ENCODE measurements around the gene MRPL33. TPM values are rescaled to one million over a fixed set of nuclear protein-coding genes. Genes with fewer than 3 reads are reported as not detected.

Gene MRPL33
- total RNA-seq (2022; extraction: Qiagen RNA extraction; ENCODE audit: low read depth) = 282 to 542 TPM (median 292 TPM) in 5 replicates

DNA sequence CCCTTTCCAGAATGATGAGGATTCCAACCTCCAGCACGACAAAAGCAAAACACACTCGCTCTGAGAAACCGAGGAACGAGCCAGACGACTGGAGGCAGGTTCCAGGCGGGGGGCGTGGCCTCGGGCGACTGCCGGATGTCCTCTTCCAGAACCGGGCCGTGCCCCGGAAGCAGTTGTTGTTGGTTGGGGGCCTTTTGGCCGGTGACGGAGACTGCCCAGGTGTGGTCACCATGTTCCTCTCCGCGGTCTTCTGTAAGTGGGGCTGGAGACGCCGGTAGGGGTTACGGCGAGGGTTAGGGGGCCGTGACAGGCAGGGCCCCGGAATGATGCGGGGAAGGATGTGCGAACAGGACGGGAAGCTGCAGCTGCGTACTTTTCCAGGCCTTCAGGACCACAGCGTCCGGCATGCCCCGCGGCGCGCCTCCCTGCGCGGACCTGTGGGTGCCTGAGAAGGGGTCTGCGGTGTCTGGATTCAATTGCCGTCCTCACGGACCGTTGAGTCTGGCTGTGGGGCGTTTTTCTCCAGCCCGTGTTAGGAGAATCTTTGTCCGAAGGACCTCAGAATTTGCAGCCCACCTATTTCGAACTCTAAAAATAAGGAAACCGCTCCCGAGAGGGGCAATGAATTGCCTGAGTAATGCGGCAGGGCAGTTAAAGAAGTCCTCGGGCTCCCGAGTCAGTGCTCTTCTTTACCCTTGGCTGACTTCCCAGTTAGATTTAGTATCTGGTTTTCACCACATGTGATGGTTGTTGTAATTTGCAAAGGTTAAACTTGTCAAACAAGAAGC is at the start of gene MRPL33:
Gene MRPL33, plus strand, starts transcription at position 172 of the 788 bp plus-strand sequence. Its CDS starts 59 bp downstream, at position 231.

Other genes with a start within 250 kb of the MRPL33 start
- gene ZNF512, start 188.7 kb upstream of the MRPL33 start, total RNA-seq (2022; extraction: Qiagen RNA extraction; ENCODE audit: low read depth) = 13.5 to 19.0 TPM (median 17.1 TPM) in 5 replicates
- 2.4 to 4.2 TPM (median 3.2 TPM) in 5 replicates for gene CCDC121, start 142.7 kb upstream of the MRPL33 start, total RNA-seq (2022; extraction: Qiagen RNA extraction; ENCODE audit: low read depth)
- gene GPN1, start 142.7 kb upstream of the MRPL33 start, total RNA-seq (2022; extraction: Qiagen RNA extraction; ENCODE audit: low read depth) = 56.7 to 61.7 TPM (median 57.5 TPM) in 5 replicates
- gene SUPT7L, start 108.1 kb upstream of the MRPL33 start, total RNA-seq (2022; extraction: Qiagen RNA extraction; ENCODE audit: low read depth) = 26.9 to 33.7 TPM (median 31.6 TPM) in 5 replicates
- 28.0 to 37.1 TPM (median 31.5 TPM) in 5 replicates for gene SLC4A1AP, start 107.8 kb upstream of the MRPL33 start, total RNA-seq (2022; extraction: Qiagen RNA extraction; ENCODE audit: low read depth)
- 6.0 to 8.9 TPM (median 8.0 TPM) in 5 replicates for gene RBKS, start 118.7 kb downstream of the MRPL33 start, total RNA-seq (2022; extraction: Qiagen RNA extraction; ENCODE audit: low read depth)
- gene BABAM2, start 119.0 kb downstream of the MRPL33 start, total RNA-seq (2022; extraction: Qiagen RNA extraction; ENCODE audit: low read depth) = 46.0 to 51.9 TPM (median 46.8 TPM) in 5 replicates

Measured in A549 treated with RU486 at 1 μM for 4 hours (cell line).